Lung (tissue), 12 donors: ENCODE measurements around the gene RBM18. TPM values are rescaled to one million over a fixed set of nuclear protein-coding genes. Genes with fewer than 3 reads are reported as not detected.

Experiments used
- ATAC-seq: fragments of 200-7000 bp; cut with Tn5 transposase; one replicate; pipeline ENCODE4 v1.9.1; 2020; ENCODE audit warnings: moderate number of reproducible peaks; ENCODE audit not compliant: insufficient read depth, low FRiP score
- DNase-seq, 3 donors: peaks; one replicate each; pipeline ENCODE4 v3.0.0-alpha.2; 2013 to 2017
- H3K27ac ChIP-seq, 2 donors: one replicate each; pipeline ENCODE4 v1.5.1; 2013; ENCODE audit warnings: mild to moderate bottlenecking in 2 of 2, moderate library complexity in 2 of 2, control low read depth in 1 of 2, inconsistent platforms in 1 of 2, low read depth in 1 of 2, low read length in 1 of 2
- H3K27me3 ChIP-seq, 3 donors: one replicate each; pipeline ENCODE4 v1.5.1; 2013; ENCODE audit warnings: low read length in 2 of 3; ENCODE audit not compliant: control insufficient read depth in 3 of 3, insufficient read depth in 3 of 3
- H3K36me3 ChIP-seq, 4 donors: one replicate each; pipeline ENCODE4 v1.5.1; 2013; ENCODE audit warnings: low read length in 4 of 4, mild to moderate bottlenecking in 1 of 4, moderate library complexity in 1 of 4; ENCODE audit not compliant: control insufficient read depth in 4 of 4, insufficient read depth in 4 of 4
- H3K4me1 ChIP-seq, 5 donors: one replicate each; pipeline ENCODE4 v1.5.1; 2013; ENCODE audit warnings: low read length in 5 of 5, mild to moderate bottlenecking in 2 of 5, moderate library complexity in 1 of 5; ENCODE audit not compliant: control insufficient read depth in 5 of 5, insufficient read depth in 5 of 5
- H3K4me3 ChIP-seq: one replicate; pipeline ENCODE4 v1.5.1; 2013; ENCODE audit warnings: mild to moderate bottlenecking, control low read depth, moderate library complexity
- H3K9ac ChIP-seq, 2 donors: one replicate each; pipeline ENCODE4 v1.5.1; 2013; ENCODE audit warnings: low read length in 2 of 2, control low read depth in 1 of 2; ENCODE audit not compliant: insufficient read depth in 1 of 2
- H3K9me3 ChIP-seq, 4 donors: one replicate each; pipeline ENCODE4 v1.5.1; 2013; ENCODE audit warnings: low read length in 3 of 4, mild to moderate bottlenecking in 1 of 4, moderate library complexity in 1 of 4; ENCODE audit not compliant: control insufficient read depth in 4 of 4, insufficient read depth in 3 of 4
- WGBS, 2 donors: extraction: QIAGEN DNeasy Blood & Tissue Kit; methylation state at CpG; one replicate each; pipeline ENCODE4 v1.1.7; 2013; 5-methylcytosine and 5-hydroxymethylcytosine counted together
- polyA plus RNA-seq, 2 donors: library from polyadenylated mRNA; stranded (reverse); fragments of 200-250 nt; gene quantifications; one replicate each; pipeline ENCODE4 v1.2.1, GENCODE V29; 2013
- total RNA-seq, 2 donors: library from RNA; depleted of rRNA in 1 of 2; stranded (reverse); fragments of >200 nt in 1 of 2; gene quantifications; one replicate each; pipeline ENCODE4 v1.2.1, GENCODE V29; 2014 to 2021
- TF ChIP-seq, protein P1 (sequence below): IDR thresholded peaks from 2 replicates; pipeline ENCODE4 v1.5.1; 2012; ENCODE audit warnings: mild to moderate bottlenecking; ENCODE audit errors: control extremely low read depth, extremely low read depth
- donor health status: control.
- donor health status: control.
- donor health status: Bipolar disorder and iron deficiency.
- donor health status: healthy.
- donor health status: DM: yes; HTN: yes; CAD: no.

Gene RBM18
- total and polyA plus RNA-seq, 4 donors, result 5.5 to 20.5 (median 12.4) TPM

- no peak for ATAC-seq
- no peaks in the 10 kb centered on the region for H3K36me3 ChIP-seq
- no peak overlapping the region for H3K4me3 ChIP-seq
- peaks cover 0 to 94% (median 82%) of the 10 kb centered on the region in 3 donors for H3K27me3 ChIP-seq
- TF ChIP-seq, protein P1, sequence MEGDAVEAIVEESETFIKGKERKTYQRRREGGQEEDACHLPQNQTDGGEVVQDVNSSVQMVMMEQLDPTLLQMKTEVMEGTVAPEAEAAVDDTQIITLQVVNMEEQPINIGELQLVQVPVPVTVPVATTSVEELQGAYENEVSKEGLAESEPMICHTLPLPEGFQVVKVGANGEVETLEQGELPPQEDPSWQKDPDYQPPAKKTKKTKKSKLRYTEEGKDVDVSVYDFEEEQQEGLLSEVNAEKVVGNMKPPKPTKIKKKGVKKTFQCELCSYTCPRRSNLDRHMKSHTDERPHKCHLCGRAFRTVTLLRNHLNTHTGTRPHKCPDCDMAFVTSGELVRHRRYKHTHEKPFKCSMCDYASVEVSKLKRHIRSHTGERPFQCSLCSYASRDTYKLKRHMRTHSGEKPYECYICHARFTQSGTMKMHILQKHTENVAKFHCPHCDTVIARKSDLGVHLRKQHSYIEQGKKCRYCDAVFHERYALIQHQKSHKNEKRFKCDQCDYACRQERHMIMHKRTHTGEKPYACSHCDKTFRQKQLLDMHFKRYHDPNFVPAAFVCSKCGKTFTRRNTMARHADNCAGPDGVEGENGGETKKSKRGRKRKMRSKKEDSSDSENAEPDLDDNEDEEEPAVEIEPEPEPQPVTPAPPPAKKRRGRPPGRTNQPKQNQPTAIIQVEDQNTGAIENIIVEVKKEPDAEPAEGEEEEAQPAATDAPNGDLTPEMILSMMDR, result no peak
- DNase-seq, result no peak
- H3K9me3 ChIP-seq, result peaks cover 0 to 5% (median 0%) of the 10 kb centered on the region in 4 donors
- WGBS, 2 donors, result 83 to 86% methylated on average over 5 of the region's 5 CpGs
- H3K4me1 ChIP-seq, result peaks cover 0 to 25% (median 12%) of the 10 kb centered on the region in 5 donors
- H3K9ac ChIP-seq, result no peak overlapping the region
- H3K27ac ChIP-seq, result no peak overlapping the region
Observed at GRCh38 chr9:122223435-122223834, 41.2 kb downstream of the RBM18 start.

- H3K4me3 ChIP-seq, result no peak overlapping the region
- no peak overlapping the region for H3K27ac ChIP-seq
- no peak for ATAC-seq
- WGBS, 2 donors, result 19 to 27% methylated on average over 5 of the region's 5 CpGs
- no peak for DNase-seq
- H3K4me1 ChIP-seq, result peaks cover 0 to 21% (median 12%) of the 10 kb centered on the region in 5 donors
- TF ChIP-seq, protein P1, result no peak
- H3K36me3 ChIP-seq, result no peaks in the 10 kb centered on the region
- peaks cover 0 to 5% (median 0%) of the 10 kb centered on the region in 4 donors for H3K9me3 ChIP-seq
- H3K27me3 ChIP-seq, result peaks cover 0 to 95% (median 88%) of the 10 kb centered on the region in 3 donors
- no peak overlapping the region for H3K9ac ChIP-seq
Observed at GRCh38 chr9:122222791-122223190, 41.8 kb downstream of the RBM18 start.

GRCh38 chr9:122221183-122221811 is 43.3 kb downstream of the RBM18 start:
- Histone ChIP-seq H3K36me3 (no peaks in the 10 kb centered on the region), H3K27me3 (peaks cover 0 to 95% (median 88%) of the 10 kb centered on the region in 3 donors), H3K4me3 (no peak overlapping the region), H3K9me3 (peaks cover 0 to 6% (median 0%) of the 10 kb centered on the region in 4 donors), H3K27ac (no peak overlapping the region), H3K9ac (no peak overlapping the region), H3K4me1 (peaks cover 0 to 21% (median 8%) of the 10 kb centered on the region in 5 donors)
- WGBS, 2 donors, result 28 to 29% methylated on average over 27 of the region's 27 CpGs
- ATAC-seq (no peak), DNase-seq (peak; percentile 60 to 72 (median 65))
- TF ChIP-seq, protein P1, result no peak
